ENCODE data around the gene PCGF3. TPM values are rescaled to one million over a fixed set of nuclear protein-coding genes. Genes with fewer than 3 reads are reported as not detected.
"Not testable (repeated sequence)": the region's sequence is repeated elsewhere in the genome, so short reads cannot be mapped to it uniquely, and the experiment has no call there.

Gene PCGF3
- total RNA-seq, 3 donors from 2014 or later, result 60.6 to 71.7 (median 69.4) TPM

GRCh38 chr4:665381-665750, 40.3 kb upstream of the PCGF3 start:
- no peak for DNase-seq (ENCODE audit: low spot score in 2 of 2)
- no peaks in the 10 kb centered on the region for H3K27me3 ChIP-seq
- intact Hi-C loops (cut with DNase I; ENCODE audit: low total_unique reads), result no loop called here
- no peaks in the 10 kb centered on the region for H3K36me3 ChIP-seq
- TF ChIP-seq POLR2AphosphoS5 (IDR thresholded peaks at IDR 0.05) (no peak), POLR2A (IDR thresholded peaks at IDR 0.05) (no peak), CTCF (IDR thresholded peaks at IDR 0.05) (no peak)
- no peak overlapping the region for H3K27ac ChIP-seq
- H3K9me3 ChIP-seq, result no peaks in the 10 kb centered on the region
- H3K4me3 ChIP-seq, result no peak overlapping the region
- H3K4me1 ChIP-seq, result no peaks in the 10 kb centered on the region

- Histone ChIP-seq H3K27ac (no peak overlapping the region), H3K4me3 (no peak overlapping the region), H3K4me1 (no peaks in the 10 kb centered on the region), H3K9me3 (no peaks in the 10 kb centered on the region), H3K27me3 (no peaks in the 10 kb centered on the region), H3K36me3 (no peaks in the 10 kb centered on the region)
- intact Hi-C loops (cut with DNase I; ENCODE audit: low total_unique reads), result no loop called here
- no peak for DNase-seq (ENCODE audit: low spot score in 2 of 2)
- TF ChIP-seq POLR2A (IDR thresholded peaks at IDR 0.05) (no peak), CTCF (IDR thresholded peaks at IDR 0.05) (no peak), POLR2AphosphoS5 (IDR thresholded peaks at IDR 0.05) (no peak)
These were observed 39.7 kb upstream of the PCGF3 start for GRCh38 chr4:665751-666435.

- H3K36me3 ChIP-seq, result no peaks in the 10 kb centered on the region
- no peak for DNase-seq (ENCODE audit: low spot score in 2 of 2)
- no peaks in the 10 kb centered on the region for H3K9me3 ChIP-seq
- no peak overlapping the region for H3K4me3 ChIP-seq
- no peak overlapping the region for H3K27ac ChIP-seq
- H3K27me3 ChIP-seq, result no peaks in the 10 kb centered on the region
- intact Hi-C loops (cut with DNase I; ENCODE audit: low total_unique reads), result no loop called here
- TF ChIP-seq POLR2A (IDR thresholded peaks at IDR 0.05) (no peak), CTCF (IDR thresholded peaks at IDR 0.05) (no peak), POLR2AphosphoS5 (IDR thresholded peaks at IDR 0.05) (no peak)
- H3K4me1 ChIP-seq, result no peaks in the 10 kb centered on the region
These were observed 39.2 kb upstream of the PCGF3 start for GRCh38 chr4:666436-666810.

- no peaks in the 10 kb centered on the region for H3K4me1 ChIP-seq
- no peaks in the 10 kb centered on the region for H3K27me3 ChIP-seq
- H3K4me3 ChIP-seq, result no peak overlapping the region
- no peaks in the 10 kb centered on the region for H3K9me3 ChIP-seq
- H3K36me3 ChIP-seq, result no peaks in the 10 kb centered on the region
- H3K27ac ChIP-seq, result no peak overlapping the region
- no peak for TF ChIP-seq POLR2A (IDR thresholded peaks at IDR 0.05)
- TF ChIP-seq POLR2AphosphoS5 (IDR thresholded peaks at IDR 0.05), result no peak
- TF ChIP-seq CTCF (IDR thresholded peaks at IDR 0.05), result no peak
- intact Hi-C loops (cut with DNase I; ENCODE audit: low total_unique reads), result no loop called here
- DNase-seq (ENCODE audit: low spot score in 2 of 2), result no peak
These were observed 38.6 kb upstream of the PCGF3 start for GRCh38 chr4:666822-667544.

- intact Hi-C loops (cut with DNase I; ENCODE audit: low total_unique reads), result no loop called here
- no peak for TF ChIP-seq POLR2AphosphoS5 (IDR thresholded peaks at IDR 0.05)
- TF ChIP-seq CTCF (IDR thresholded peaks at IDR 0.05), result no peak
- TF ChIP-seq POLR2A (IDR thresholded peaks at IDR 0.05), result no peak
These were observed 38.1 kb upstream of the PCGF3 start for GRCh38 chr4:667545-667925.

GRCh38 chr4:668219-668618, 37.4 kb upstream of the PCGF3 start:
- H3K4me1 ChIP-seq; H3K9me3 ChIP-seq; intact Hi-C loops (cut with DNase I; ENCODE audit: low total_unique reads): not testable (repeated sequence)

More at GRCh38 chr4:667545-667925, 38.1 kb upstream of the PCGF3 start:
- Histone ChIP-seq H3K4me3 (no peak overlapping the region), H3K27ac (no peak overlapping the region), H3K9me3 (no peaks in the 10 kb centered on the region), H3K36me3 (no peaks in the 10 kb centered on the region), H3K4me1 (no peaks in the 10 kb centered on the region), H3K27me3 (no peaks in the 10 kb centered on the region)
- DNase-seq (ENCODE audit: low spot score in 2 of 2), result no peak

GRCh38 chr4:669806-670559, 35.6 kb upstream of the PCGF3 start:
- DNase-seq (ENCODE audit: low spot score in 2 of 2); H3K27ac ChIP-seq; H3K36me3 ChIP-seq; H3K9me3 ChIP-seq; H3K4me3 ChIP-seq; H3K27me3 ChIP-seq: not testable (repeated sequence)
- peaks cover 4 to 12% of the 10 kb centered on the region in 2 donors for H3K4me1 ChIP-seq
- intact Hi-C loops (cut with DNase I; ENCODE audit: low total_unique reads), result loop anchor here (10.0 kb wide), 1 partner anchor 325 kb away; the partner anchor contains the start of gene SLC26A1

More at GRCh38 chr4:668219-668618, 37.4 kb upstream of the PCGF3 start:
- not testable (repeated sequence) for H3K27me3 ChIP-seq; H3K27ac ChIP-seq; H3K36me3 ChIP-seq; DNase-seq (ENCODE audit: low spot score in 2 of 2); H3K4me3 ChIP-seq
